ENCODE results near the gene INKA2.

Gene INKA2

GRCh38 chr1:111777301-111777700, 38.1 kb upstream of the INKA2 start:
- no peak for ATAC-seq
- TF ChIP-seq RARB (CRISPR knock-in tag; IDR thresholded peaks at IDR 0.05) (no peak), TSHZ2 (CRISPR knock-in tag; IDR thresholded peaks at IDR 0.05) (no peak), ZNF8 (CRISPR knock-in tag; IDR thresholded peaks at IDR 0.05) (no peak), PATZ1 (CRISPR knock-in tag; IDR thresholded peaks at IDR 0.05; ENCODE audit: borderline replicate concordance) (no peak), CSRNP3 (CRISPR knock-in tag; IDR thresholded peaks at IDR 0.05) (no peak), CREB5 (CRISPR knock-in tag; IDR thresholded peaks at IDR 0.05; ENCODE audit: low read depth) (no peak), ZNF70 (CRISPR knock-in tag; IDR thresholded peaks at IDR 0.05) (no peak), TCF4 (CRISPR knock-in tag; IDR thresholded peaks at IDR 0.05; ENCODE audit: borderline replicate concordance) (no peak), ISL1 (CRISPR knock-in tag; IDR thresholded peaks at IDR 0.05) (no peak), BACH2 (CRISPR knock-in tag; IDR thresholded peaks at IDR 0.05; ENCODE audit: borderline replicate concordance) (no peak)

GRCh38 chr1:111776861-111777260, 37.7 kb upstream of the INKA2 start:
- ATAC-seq = no peak
- no peak for TF ChIP-seq ISL1 (CRISPR knock-in tag; IDR thresholded peaks at IDR 0.05)
- no peak for TF ChIP-seq TSHZ2 (CRISPR knock-in tag; IDR thresholded peaks at IDR 0.05)
- TF ChIP-seq ZFP30 (CRISPR knock-in tag; IDR thresholded peaks at IDR 0.05) = no peak

GRCh38 chr1:111776391-111776790, 37.2 kb upstream of the INKA2 start:
- TF ChIP-seq CREB5 (CRISPR knock-in tag; IDR thresholded peaks at IDR 0.05; ENCODE audit: low read depth) = no peak
- no peak for ATAC-seq

- TF ChIP-seq PPARA (CRISPR knock-in tag; IDR thresholded peaks at IDR 0.05; ENCODE audit: borderline replicate concordance) = no peak
- no peak for ATAC-seq
Observed at GRCh38 chr1:111775966-111776365, 36.8 kb upstream of the INKA2 start.

- ATAC-seq = no peak
- TF ChIP-seq POU6F1 (CRISPR knock-in tag; IDR thresholded peaks at IDR 0.05; ENCODE audit: borderline replicate concordance, low read depth) = no peak
- TF ChIP-seq ZFP30 (CRISPR knock-in tag; IDR thresholded peaks at IDR 0.05) = no peak
- no peak for TF ChIP-seq TSHZ2 (CRISPR knock-in tag; IDR thresholded peaks at IDR 0.05)
- no peak for TF ChIP-seq ZNF8 (CRISPR knock-in tag; IDR thresholded peaks at IDR 0.05)
- TF ChIP-seq CSDC2 (CRISPR knock-in tag; IDR thresholded peaks at IDR 0.05) = no peak
- TF ChIP-seq CREB5 (CRISPR knock-in tag; IDR thresholded peaks at IDR 0.05; ENCODE audit: low read depth) = no peak
- TF ChIP-seq RARB (CRISPR knock-in tag; IDR thresholded peaks at IDR 0.05) = no peak
- TF ChIP-seq PPARA (CRISPR knock-in tag; IDR thresholded peaks at IDR 0.05; ENCODE audit: borderline replicate concordance) = no peak
Observed at GRCh38 chr1:111770916-111771315, 31.7 kb upstream of the INKA2 start.
